Measurements from ENCODE around the gene TRPM7. TPM values are rescaled to one million over a fixed set of nuclear protein-coding genes. Genes with fewer than 3 reads are reported as not detected.
A peak's percentile ranks its signal among the peaks of the same experiment; 100 is the strongest.

Gene TRPM7
- total and polyA plus RNA-seq, 2 of the 8 experiments (the other 6 are each of a cell fraction or from before 2014, with no cell fraction given) = 7.5 to 33.2 TPM

DNA sequence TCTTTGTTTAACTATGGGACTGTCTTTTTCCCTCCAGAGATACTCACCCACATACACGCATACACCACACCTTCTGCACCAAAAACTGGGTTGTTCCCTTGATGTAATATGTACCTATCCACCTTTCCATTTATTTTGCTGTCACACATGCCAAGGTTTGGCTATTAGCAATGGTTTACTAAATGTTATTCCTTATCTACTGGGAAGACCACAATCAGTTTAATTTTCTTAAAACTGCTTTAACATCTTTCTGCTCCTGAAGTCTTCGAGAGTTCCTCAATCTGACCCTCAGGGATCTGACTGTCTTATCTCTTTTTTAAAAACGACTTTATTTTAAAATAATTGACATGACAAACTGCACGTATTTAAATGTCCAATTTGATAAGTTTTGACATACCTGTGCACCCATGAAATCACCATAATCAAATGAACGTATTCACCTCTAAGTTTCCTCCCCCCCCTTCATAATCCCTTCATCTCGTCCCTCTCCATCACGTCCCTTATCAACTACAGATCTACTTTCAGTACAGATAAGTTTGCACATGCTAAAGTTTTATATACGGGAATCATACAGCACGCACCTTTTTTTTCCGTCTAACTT is 805 bp upstream of the TRPM7 start:
- H3K4me2 ChIP-seq (ENCODE audit: insufficient read depth in 1 of 2, low read depth in 2 of 2, low read length in 2 of 2) = peak overlapping the region; percentile 81 to 86
- no peak overlapping the region for H2AK5ac ChIP-seq (ENCODE audit: low read depth, low read length)
- H3K36me3 ChIP-seq (ENCODE audit: control insufficient read depth in 2 of 4, insufficient read depth in 4 of 4, low read length in 3 of 4) = no peaks in the 10 kb centered on the region; a peak in 1 of 8 replicates
- H4K91ac ChIP-seq (replicated peaks; ENCODE audit: insufficient read length, low read length) = peak overlapping the region; percentile 79
- TF ChIP-seq RBBP5 (IDR thresholded peaks at IDR 0.05; ENCODE audit: borderline replicate concordance, low read depth, low read length) (no peak), SP4 (IDR thresholded peaks at IDR 0.05; ENCODE audit: low read length) (no peak), JUN (IDR thresholded peaks at IDR 0.05; ENCODE audit: low read depth, low read length) (no peak), ZNF274 (IDR thresholded peaks at IDR 0.05; ENCODE audit: borderline replicate concordance, extremely low read depth, low read length) (no peak), ASH2L (IDR thresholded peaks at IDR 0.05; ENCODE audit: low read length) (no peak), POLR2A (IDR thresholded peaks at IDR 0.05; ENCODE audit: control extremely low read depth in 1 of 2, low read depth in 2 of 2, low read length in 2 of 2) (no peak)
- no peaks in the 10 kb centered on the region for H3K9me3 ChIP-seq (ENCODE audit: insufficient read depth in 2 of 2, low read depth in 1 of 2, low read length in 1 of 2)
- H2BK120ac ChIP-seq (replicated peaks; ENCODE audit: low read depth, low read length) = no peak overlapping the region
- 78 to 100% methylated on average over 2 to 10 of the region's 10 CpGs for WGBS, 2 experiments (ENCODE audit: extremely low coverage in 1 of 2, insufficient coverage in 1 of 2, insufficient read length in 1 of 2, insufficient replicate concordance in 2 of 2, low coverage in 1 of 2, low lambda C conversion rate in 2 of 2, missing lambda C conversion rate in 1 of 2)
- H2BK5ac ChIP-seq (ENCODE audit: low read depth, low read length) = no peak overlapping the region
- H3K18ac ChIP-seq (ENCODE audit: extremely low read depth, low read length) = no peak overlapping the region
- FAIRE-seq (no peak), DNase-seq (ENCODE audit: low read depth in 1 of 2, low spot score in 2 of 2) (no peak)
- H2BK20ac ChIP-seq (ENCODE audit: low read length) = no peak overlapping the region
- no peak overlapping the region for H2BK12ac ChIP-seq (ENCODE audit: low read depth, low read length)
- peak overlapping the region; percentile 93 for H3K4ac ChIP-seq (replicated peaks; ENCODE audit: insufficient read length, low read depth, low read length)
- no peaks in the 10 kb centered on the region for H3K27me3 ChIP-seq (replicated peaks in 1 of 4; ENCODE audit: control insufficient read depth in 3 of 4, extremely low read depth in 1 of 4, insufficient read depth in 3 of 4, low read length in 3 of 4)
- peaks cover 10% of the 10 kb centered on the region for H3K23me2 ChIP-seq (ENCODE audit: low read depth, low read length)
- H3K9ac ChIP-seq (replicated peaks in 1 of 4; ENCODE audit: extremely low read depth in 1 of 4, low read depth in 3 of 4, low read length in 3 of 4) = peak overlapping the region in 3 of 4 experiments; percentile 85 to 91 (median 87); a peak in 6 of 7 replicates
- no peak overlapping the region for H4K8ac ChIP-seq (ENCODE audit: extremely low read depth, insufficient read depth, low read length)
- H3K79me1 ChIP-seq (ENCODE audit: low read depth, low read length) = no peaks in the 10 kb centered on the region; the same call in 1 of the 2 replicates
- no peak overlapping the region for H3K23ac ChIP-seq (ENCODE audit: insufficient read length)
- H2BK15ac ChIP-seq (ENCODE audit: low read length) = no peak overlapping the region
- no peak overlapping the region for H3K56ac ChIP-seq (replicated peaks; ENCODE audit: insufficient read length, low read depth, low read length)
- no peaks in the 10 kb centered on the region for H4K20me1 ChIP-seq (replicated peaks in 1 of 2; ENCODE audit: control insufficient read depth in 1 of 2, insufficient read depth in 2 of 2, low read length in 2 of 2)
- peaks cover 0 to 4% (median 2%) of the 10 kb centered on the region in 4 experiments; a peak in 2 of 7 replicates for H3K4me1 ChIP-seq (replicated peaks in 1 of 4; ENCODE audit: control insufficient read depth in 3 of 4, insufficient read depth in 4 of 4, low read length in 3 of 4)
- POLR2A ChIA-PET (ENCODE audit: partially characterized antibody) = interaction anchor here (1.3 to 2.3 kb wide), 3 partner anchors 11 to 332 kb away, joined by 5 to 7 read pairs (median 5); partner anchors contain the start of gene GABPB1
- H4K5ac ChIP-seq (ENCODE audit: insufficient read length, low read depth, low read length) = no peak overlapping the region
- no peak overlapping the region for H3K27ac ChIP-seq (ENCODE audit: low read depth, low read length)
- peaks cover 0 to 36% of the 10 kb centered on the region in 2 experiments; a peak in 2 of 4 replicates for H3K79me2 ChIP-seq (ENCODE audit: control insufficient read depth in 1 of 2, insufficient read depth in 2 of 2, low read length in 2 of 2)
- peak overlapping the region; percentile 88 for H2AFZ ChIP-seq (ENCODE audit: low read length)
- H3K4me3 ChIP-seq (ENCODE audit: extremely low read depth in 1 of 4, insufficient read depth in 2 of 4, low read depth in 3 of 4, low read length in 4 of 4) = peak overlapping the region; percentile 84 to 95 (median 88); a peak in 7 of 8 replicates
- CTCF ChIA-PET (ENCODE audit: partially characterized antibody) = interaction anchor here (1.2 kb wide), 1 partner anchor 28 kb away, joined by 4 read pairs; no protein-coding TSS in a partner anchor
- no peak overlapping the region for H3K14ac ChIP-seq (ENCODE audit: insufficient read length)

Measured in H1 (cell line).